ENCODE data around the gene ADAMTS5. TPM values are rescaled to one million over a fixed set of nuclear protein-coding genes. Genes with fewer than 3 reads are reported as not detected.
A peak's percentile ranks its signal among the peaks of the same experiment; 100 is the strongest.

The ADAMTS5 gene
- total RNA-seq, 1 experiment from 2014 or later, result 1.5 TPM

GRCh38 chr21:26888256-26888655 lies 78.6 kb downstream of the ADAMTS5 start:
- H3K27me3 ChIP-seq (ENCODE audit: control insufficient read depth, insufficient read depth, low read length), result no peaks in the 10 kb centered on the region
- H3K36me3 ChIP-seq (replicated peaks; ENCODE audit: control insufficient read depth, insufficient read depth, low read length), result no peaks in the 10 kb centered on the region
- no peak for DNase-seq
- H3K4me3 ChIP-seq (ENCODE audit: insufficient read depth, low read depth, low read length), result no peak overlapping the region

- Histone ChIP-seq H3K36me3 (replicated peaks; ENCODE audit: control insufficient read depth, insufficient read depth, low read length) (no peaks in the 10 kb centered on the region), H3K27me3 (ENCODE audit: control insufficient read depth, insufficient read depth, low read length) (no peaks in the 10 kb centered on the region), H3K4me3 (ENCODE audit: insufficient read depth, low read depth, low read length) (no peak overlapping the region)
- DNase-seq, result no peak
These were observed 79.6 kb downstream of the ADAMTS5 start for GRCh38 chr21:26887251-26887650.

GRCh38 chr21:26884436-26884835 lies 82.5 kb downstream of the ADAMTS5 start:
- Histone ChIP-seq H3K4me3 (ENCODE audit: insufficient read depth, low read depth, low read length) (no peak overlapping the region), H3K27me3 (ENCODE audit: control insufficient read depth, insufficient read depth, low read length) (no peaks in the 10 kb centered on the region), H3K36me3 (replicated peaks; ENCODE audit: control insufficient read depth, insufficient read depth, low read length) (no peaks in the 10 kb centered on the region)
- no peak for DNase-seq

GRCh38 chr21:26883768-26884167 lies 83.1 kb downstream of the ADAMTS5 start:
- Histone ChIP-seq H3K4me3 (ENCODE audit: insufficient read depth, low read depth, low read length) (no peak overlapping the region), H3K36me3 (replicated peaks; ENCODE audit: control insufficient read depth, insufficient read depth, low read length) (no peaks in the 10 kb centered on the region), H3K27me3 (ENCODE audit: control insufficient read depth, insufficient read depth, low read length) (no peaks in the 10 kb centered on the region)
- no peak for DNase-seq

- Histone ChIP-seq H3K4me3 (ENCODE audit: insufficient read depth, low read depth, low read length) (no peak overlapping the region), H3K27me3 (ENCODE audit: control insufficient read depth, insufficient read depth, low read length) (no peaks in the 10 kb centered on the region), H3K36me3 (replicated peaks; ENCODE audit: control insufficient read depth, insufficient read depth, low read length) (no peaks in the 10 kb centered on the region)
- DNase-seq, result peak; percentile 11
These were observed 85.2 kb downstream of the ADAMTS5 start for GRCh38 chr21:26881504-26882228.

GRCh38 chr21:26877018-26877417 lies 89.9 kb downstream of the ADAMTS5 start:
- DNase-seq, result no peak
- Histone ChIP-seq H3K27me3 (ENCODE audit: control insufficient read depth, insufficient read depth, low read length) (no peaks in the 10 kb centered on the region), H3K36me3 (replicated peaks; ENCODE audit: control insufficient read depth, insufficient read depth, low read length) (no peaks in the 10 kb centered on the region), H3K4me3 (ENCODE audit: insufficient read depth, low read depth, low read length) (no peak overlapping the region)

- H3K27me3 ChIP-seq (ENCODE audit: control insufficient read depth, insufficient read depth, low read length), result no peaks in the 10 kb centered on the region
- H3K36me3 ChIP-seq (replicated peaks; ENCODE audit: control insufficient read depth, insufficient read depth, low read length), result no peaks in the 10 kb centered on the region
- DNase-seq, result no peak
- H3K4me3 ChIP-seq (ENCODE audit: insufficient read depth, low read depth, low read length), result no peak overlapping the region
These were observed 92.5 kb downstream of the ADAMTS5 start for GRCh38 chr21:26874347-26874746.

Other genes starting within 250 kb of the ADAMTS5 start
- 17.6 and 21.1 TPM in 2 replicates for gene ADAMTS1, start 121.7 kb downstream of the ADAMTS5 start, total RNA-seq (2014; rRNA removed; shearing (Covaris generic))

Measured in H7 (cell line).